Measurements from ENCODE around the gene ADAMTS12. TPM values are rescaled to one million over a fixed set of nuclear protein-coding genes. Genes with fewer than 3 reads are reported as not detected.

The ADAMTS12 gene
- total RNA-seq, 2 donors from 2014 or later: 0.42 to 1.1 TPM

DNA sequence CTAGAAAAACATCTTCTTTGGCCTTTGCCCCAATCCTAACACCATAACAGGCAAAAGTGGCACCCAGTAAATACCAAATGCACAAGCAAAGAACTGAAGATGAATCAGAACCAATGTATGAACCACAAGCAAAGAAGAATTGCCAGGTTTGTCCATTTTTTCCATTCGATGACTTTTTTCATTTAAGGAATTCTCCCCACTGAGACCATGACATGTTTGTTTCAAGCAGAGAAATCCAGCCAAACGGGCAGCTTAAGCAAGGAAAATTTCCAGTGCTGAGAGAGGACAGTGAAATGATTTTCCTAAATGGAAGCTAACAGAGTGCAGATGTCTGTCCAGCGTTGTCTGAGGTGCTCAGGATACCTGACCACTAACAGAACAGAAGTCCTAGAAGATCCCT lies 203.7 kb downstream of the ADAMTS12 start:
- DNase-seq: no peak
- Histone ChIP-seq H3K9me3 (no peaks in the 10 kb centered on the region), H3K27ac (no peak overlapping the region), H3K27me3 (no peaks in the 10 kb centered on the region), H3K4me1 (no peaks in the 10 kb centered on the region), H3K9ac (ENCODE audit: low read depth in 2 of 2, low read length in 2 of 2) (no peak overlapping the region), H3K36me3 (no peaks in the 10 kb centered on the region), H3K4me3 (no peak overlapping the region)
- intact Hi-C loops (cut with DNase I): no loop called here
- TF ChIP-seq, protein P1, sequence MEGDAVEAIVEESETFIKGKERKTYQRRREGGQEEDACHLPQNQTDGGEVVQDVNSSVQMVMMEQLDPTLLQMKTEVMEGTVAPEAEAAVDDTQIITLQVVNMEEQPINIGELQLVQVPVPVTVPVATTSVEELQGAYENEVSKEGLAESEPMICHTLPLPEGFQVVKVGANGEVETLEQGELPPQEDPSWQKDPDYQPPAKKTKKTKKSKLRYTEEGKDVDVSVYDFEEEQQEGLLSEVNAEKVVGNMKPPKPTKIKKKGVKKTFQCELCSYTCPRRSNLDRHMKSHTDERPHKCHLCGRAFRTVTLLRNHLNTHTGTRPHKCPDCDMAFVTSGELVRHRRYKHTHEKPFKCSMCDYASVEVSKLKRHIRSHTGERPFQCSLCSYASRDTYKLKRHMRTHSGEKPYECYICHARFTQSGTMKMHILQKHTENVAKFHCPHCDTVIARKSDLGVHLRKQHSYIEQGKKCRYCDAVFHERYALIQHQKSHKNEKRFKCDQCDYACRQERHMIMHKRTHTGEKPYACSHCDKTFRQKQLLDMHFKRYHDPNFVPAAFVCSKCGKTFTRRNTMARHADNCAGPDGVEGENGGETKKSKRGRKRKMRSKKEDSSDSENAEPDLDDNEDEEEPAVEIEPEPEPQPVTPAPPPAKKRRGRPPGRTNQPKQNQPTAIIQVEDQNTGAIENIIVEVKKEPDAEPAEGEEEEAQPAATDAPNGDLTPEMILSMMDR (IDR thresholded peaks at IDR 0.05): no peak

DNA sequence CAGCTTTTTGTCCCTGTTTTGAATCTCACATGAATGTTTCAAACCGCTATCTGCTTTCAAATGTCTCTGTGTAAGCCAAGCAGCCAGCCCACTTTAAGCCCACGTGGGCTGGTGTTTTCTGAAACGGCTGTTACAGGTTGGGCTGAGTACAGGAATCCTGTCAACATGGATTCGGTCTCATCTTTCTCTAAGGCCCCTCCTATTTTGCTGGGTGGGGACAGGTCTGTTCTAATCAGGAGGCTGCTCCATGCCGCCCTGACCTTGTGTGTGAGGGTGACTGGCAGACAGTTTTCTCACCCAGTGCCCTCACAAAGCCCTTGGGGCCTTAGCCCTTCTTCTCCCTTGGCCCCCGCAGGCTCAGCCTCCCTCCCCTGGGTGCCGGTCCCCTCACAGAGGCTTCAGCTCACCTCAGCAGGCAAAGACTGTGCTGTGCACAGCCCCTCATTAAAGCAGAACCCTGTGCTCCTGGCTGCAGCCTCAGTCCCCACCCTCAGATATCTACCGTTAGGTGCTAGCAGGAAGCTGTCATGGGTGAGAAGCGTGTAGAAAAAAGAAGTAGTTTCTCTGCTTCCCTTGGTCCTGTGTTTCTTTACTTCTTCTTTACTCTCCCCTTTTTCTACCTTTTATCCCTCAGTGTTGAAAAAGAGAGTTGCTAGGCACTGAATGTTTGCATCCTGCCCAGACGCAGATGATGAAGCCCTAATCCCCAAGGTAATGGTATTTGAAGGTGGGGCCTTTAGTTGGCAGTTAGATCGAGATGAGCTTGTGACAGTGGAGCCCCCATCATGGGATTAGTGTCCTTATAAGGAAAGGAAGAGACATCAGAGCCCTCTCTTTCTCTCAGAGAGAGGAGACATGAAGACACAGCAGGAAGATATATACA lies 205.7 kb downstream of the ADAMTS12 start:
- intact Hi-C loops (cut with DNase I): no loop called here
- H3K27me3 ChIP-seq: no peaks in the 10 kb centered on the region
- no peaks in the 10 kb centered on the region for H3K9me3 ChIP-seq
- TF ChIP-seq, protein P1 (IDR thresholded peaks at IDR 0.05): no peak
- H3K27ac ChIP-seq: no peak overlapping the region
- H3K36me3 ChIP-seq: no peaks in the 10 kb centered on the region
- no peak overlapping the region for H3K9ac ChIP-seq (ENCODE audit: low read depth in 2 of 2, low read length in 2 of 2)
- no peaks in the 10 kb centered on the region for H3K4me1 ChIP-seq
- DNase-seq: no peak
- no peak overlapping the region for H3K4me3 ChIP-seq

DNA sequence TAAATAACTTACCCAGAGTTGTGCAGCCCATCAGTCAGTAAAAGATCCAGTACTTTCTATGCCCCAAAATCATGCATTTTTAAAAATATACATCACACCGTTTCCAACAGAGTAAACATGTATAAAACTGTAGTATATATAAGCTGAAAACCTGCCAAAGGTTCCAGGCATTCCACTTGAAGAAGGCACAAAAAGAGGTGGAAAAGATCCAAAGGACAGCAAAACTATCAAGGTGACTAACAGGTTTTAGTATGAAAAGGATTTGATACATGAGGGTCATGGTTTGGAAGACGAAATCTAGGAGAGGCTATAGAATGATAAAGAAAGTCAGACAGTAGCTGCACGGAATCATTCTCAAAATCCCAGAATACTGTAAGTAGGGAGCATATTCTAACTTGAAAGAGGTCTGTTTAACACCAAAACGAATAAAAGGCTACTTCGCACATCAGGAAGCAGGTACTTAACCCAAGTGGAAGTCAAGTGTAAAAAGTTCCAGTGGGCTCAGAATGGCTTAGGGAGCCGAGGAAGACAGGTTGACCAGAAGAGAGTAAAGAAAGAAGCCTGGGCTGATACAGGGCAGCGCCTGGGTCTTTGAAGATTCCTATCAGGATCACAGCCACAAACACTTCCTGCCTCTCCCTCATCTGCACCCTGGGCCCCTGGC lies 207.2 kb downstream of the ADAMTS12 start:
- H3K36me3 ChIP-seq: no peaks in the 10 kb centered on the region
- TF ChIP-seq, protein P1 (IDR thresholded peaks at IDR 0.05): no peak
- H3K27me3 ChIP-seq: no peaks in the 10 kb centered on the region
- H3K27ac ChIP-seq: no peak overlapping the region
- no peak overlapping the region for H3K9ac ChIP-seq (ENCODE audit: low read depth in 2 of 2, low read length in 2 of 2)
- no peaks in the 10 kb centered on the region for H3K4me1 ChIP-seq
- DNase-seq: no peak
- no peaks in the 10 kb centered on the region for H3K9me3 ChIP-seq
- no peak overlapping the region for H3K4me3 ChIP-seq
- intact Hi-C loops (cut with DNase I): no loop called here

DNA sequence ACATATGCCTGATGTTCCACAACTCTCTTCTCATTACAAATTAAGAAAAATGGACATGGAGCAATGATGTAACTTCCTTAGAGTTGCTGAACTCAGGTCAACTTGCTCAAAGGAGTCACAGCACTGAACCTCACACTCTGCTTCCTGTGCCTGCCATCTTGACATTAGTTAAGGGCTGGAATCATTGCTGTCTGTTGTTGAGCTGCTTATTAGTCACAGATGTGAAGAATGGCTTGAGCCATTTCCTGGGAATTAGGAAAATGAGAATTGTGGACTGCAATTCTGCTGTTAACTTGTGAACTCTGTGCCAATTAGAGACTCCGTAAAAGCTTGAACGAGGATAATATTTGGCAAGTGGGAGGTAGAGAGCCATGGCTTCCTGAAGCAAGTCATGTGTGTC lies 212.0 kb downstream of the ADAMTS12 start:
- Histone ChIP-seq H3K4me1 (no peaks in the 10 kb centered on the region), H3K9ac (ENCODE audit: low read depth in 2 of 2, low read length in 2 of 2) (no peak overlapping the region), H3K27ac (no peak overlapping the region), H3K36me3 (no peaks in the 10 kb centered on the region), H3K27me3 (no peaks in the 10 kb centered on the region), H3K9me3 (no peaks in the 10 kb centered on the region), H3K4me3 (no peak overlapping the region)
- TF ChIP-seq, protein P1 (IDR thresholded peaks at IDR 0.05): no peak
- intact Hi-C loops (cut with DNase I): no loop called here
- DNase-seq: no peak

DNA sequence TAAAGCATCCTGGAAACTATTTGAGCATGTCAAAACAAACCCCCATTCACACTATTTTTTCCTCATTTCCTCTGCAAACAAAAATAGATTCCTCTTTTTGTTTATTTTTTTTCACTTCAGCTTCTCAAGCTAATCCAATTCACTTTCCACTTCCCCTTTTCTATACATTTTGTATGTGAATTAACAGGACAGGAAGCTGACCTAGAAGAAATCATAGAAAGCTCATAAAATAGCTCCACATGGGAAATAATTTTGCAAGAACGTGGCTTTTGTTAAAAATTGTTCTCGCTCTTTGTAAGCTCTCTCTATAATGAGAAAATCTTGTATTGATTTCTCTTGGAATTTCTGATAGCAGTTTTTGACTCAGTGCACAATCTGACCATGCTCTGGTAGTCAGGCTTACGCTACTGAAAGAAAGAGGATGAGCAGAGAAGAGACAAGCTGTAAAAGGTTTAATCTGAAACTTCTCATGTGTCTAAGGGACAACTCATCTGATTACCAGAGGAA lies 215.8 kb downstream of the ADAMTS12 start:
- intact Hi-C loops (cut with DNase I): no loop called here
- Histone ChIP-seq H3K4me3 (no peak overlapping the region), H3K27ac (no peak overlapping the region), H3K4me1 (no peaks in the 10 kb centered on the region), H3K27me3 (no peaks in the 10 kb centered on the region), H3K36me3 (no peaks in the 10 kb centered on the region), H3K9me3 (no peaks in the 10 kb centered on the region), H3K9ac (ENCODE audit: low read depth in 2 of 2, low read length in 2 of 2) (no peak overlapping the region)
- DNase-seq: no peak
- TF ChIP-seq, protein P1 (IDR thresholded peaks at IDR 0.05): no peak
